H7 (cell line): ENCODE results near the gene FARS2. TPM values are rescaled to one million over a fixed set of nuclear protein-coding genes. Genes with fewer than 3 reads are reported as not detected.

Experiments used
- DNase-seq: peaks from one replicate; pipeline ENCODE4 v3.0.0; 2012
- H3K27me3 ChIP-seq: 2 replicates; pipeline ENCODE4 v1.6.0; 2011; ENCODE audit warnings: mild to moderate bottlenecking, low read length; ENCODE audit not compliant: control insufficient read depth, insufficient read depth
- H3K36me3 ChIP-seq: replicated peaks from 2 replicates; pipeline ENCODE4 v1.5.1; 2011; ENCODE audit warnings: low read length; ENCODE audit not compliant: control insufficient read depth, insufficient read depth
- H3K4me3 ChIP-seq: 2 replicates; pipeline ENCODE4 v1.5.1; 2011; ENCODE audit warnings: low read depth, mild to moderate bottlenecking, control low read depth, low read length, moderate library complexity; ENCODE audit not compliant: insufficient read depth
- total RNA-seq: library from RNA; depleted of rRNA; stranded (reverse); fragments of >200 nt; shearing (Covaris generic); gene quantifications from 2 replicates; pipeline ENCODE4 v1.2.3, GENCODE V29; 2014; rRNA removed

Gene FARS2
- total RNA-seq: 21.2 and 27.1 TPM in 2 replicates

GRCh38 chr6:5260661-5261544, at the start of gene FARS2, which contains the start of gene LYRM4:
Gene FARS2 (plus strand): TSS chr6:5261513.
Gene LYRM4 (minus strand): TSS chr6:5260950. CDS start chr6:5260733, 217 bp downstream.
- Histone ChIP-seq H3K36me3 (no peaks in the 10 kb centered on the region), H3K4me3 (peak within 1 kb of the TSS; percentile 77), H3K27me3 (no peaks in the 10 kb centered on the region)
- peak; percentile 97 for DNase-seq

- DNase-seq: no peak
- Histone ChIP-seq H3K4me3 (no peak overlapping the region), H3K36me3 (peaks cover 7% of the 10 kb centered on the region), H3K27me3 (no peaks in the 10 kb centered on the region)
Measured at GRCh38 chr6:5213836-5214235, 47.5 kb upstream of the FARS2 start.

GRCh38 chr6:5214570-5215052, 46.7 kb upstream of the FARS2 start:
- DNase-seq: peak; percentile 69
- peaks cover 7% of the 10 kb centered on the region for H3K36me3 ChIP-seq
- H3K4me3 ChIP-seq: no peak overlapping the region
- H3K27me3 ChIP-seq: no peaks in the 10 kb centered on the region

- Histone ChIP-seq H3K36me3 (peaks cover 7% of the 10 kb centered on the region), H3K4me3 (no peak overlapping the region), H3K27me3 (no peaks in the 10 kb centered on the region)
- DNase-seq: no peak
Measured at GRCh38 chr6:5215159-5215558, 46.2 kb upstream of the FARS2 start.

- no peak overlapping the region for H3K4me3 ChIP-seq
- peaks cover 7% of the 10 kb centered on the region for H3K36me3 ChIP-seq
- no peaks in the 10 kb centered on the region for H3K27me3 ChIP-seq
- DNase-seq: no peak
Measured at GRCh38 chr6:5215799-5216198, 45.5 kb upstream of the FARS2 start.

- peaks cover 7% of the 10 kb centered on the region for H3K36me3 ChIP-seq
- no peak for DNase-seq
- no peak overlapping the region for H3K4me3 ChIP-seq
- H3K27me3 ChIP-seq: no peaks in the 10 kb centered on the region
Measured at GRCh38 chr6:5217356-5217755, 44.0 kb upstream of the FARS2 start.

GRCh38 chr6:5219011-5219691, 42.2 kb upstream of the FARS2 start:
- no peak for DNase-seq
- Histone ChIP-seq H3K27me3 (no peaks in the 10 kb centered on the region), H3K36me3 (no peaks in the 10 kb centered on the region)

GRCh38 chr6:5220443-5220842, 40.9 kb upstream of the FARS2 start:
- H3K36me3 ChIP-seq: no peaks in the 10 kb centered on the region
- DNase-seq: no peak
- H3K4me3 ChIP-seq: no peak overlapping the region
- no peaks in the 10 kb centered on the region for H3K27me3 ChIP-seq

More at GRCh38 chr6:5219011-5219691, 42.2 kb upstream of the FARS2 start:
- H3K4me3 ChIP-seq: no peak overlapping the region

- no peak overlapping the region for H3K4me3 ChIP-seq
- DNase-seq: no peak
- H3K27me3 ChIP-seq: no peaks in the 10 kb centered on the region
- H3K36me3 ChIP-seq: no peaks in the 10 kb centered on the region
Measured at GRCh38 chr6:5223309-5223708, 38.0 kb upstream of the FARS2 start.

GRCh38 chr6:5229356-5229755, 32.0 kb upstream of the FARS2 start:
- H3K27me3 ChIP-seq: no peaks in the 10 kb centered on the region
- no peaks in the 10 kb centered on the region for H3K36me3 ChIP-seq
- DNase-seq: no peak
- H3K4me3 ChIP-seq: no peak overlapping the region

GRCh38 chr6:5230081-5230480, 31.2 kb upstream of the FARS2 start:
- no peak for DNase-seq
- H3K4me3 ChIP-seq: no peak overlapping the region
- H3K27me3 ChIP-seq: no peaks in the 10 kb centered on the region
- no peaks in the 10 kb centered on the region for H3K36me3 ChIP-seq

GRCh38 chr6:5231289-5231688, 30.0 kb upstream of the FARS2 start:
- Histone ChIP-seq H3K4me3 (no peak overlapping the region), H3K27me3 (no peaks in the 10 kb centered on the region), H3K36me3 (no peaks in the 10 kb centered on the region)
- DNase-seq: peak; percentile 38

GRCh38 chr6:5234874-5235273, 26.4 kb upstream of the FARS2 start:
- Histone ChIP-seq H3K4me3 (no peak overlapping the region), H3K36me3 (no peaks in the 10 kb centered on the region), H3K27me3 (no peaks in the 10 kb centered on the region)
- DNase-seq: no peak

- Histone ChIP-seq H3K27me3 (no peaks in the 10 kb centered on the region), H3K36me3 (no peaks in the 10 kb centered on the region), H3K4me3 (no peak overlapping the region)
- no peak for DNase-seq
Measured at GRCh38 chr6:5235830-5236229, 25.5 kb upstream of the FARS2 start.

- no peak for DNase-seq
- H3K27me3 ChIP-seq: no peaks in the 10 kb centered on the region
- H3K4me3 ChIP-seq: no peak overlapping the region
- H3K36me3 ChIP-seq: no peaks in the 10 kb centered on the region
Measured at GRCh38 chr6:5237805-5238204, 23.5 kb upstream of the FARS2 start.
